GF-D8 (cell line): ENCODE measurements around the gene COL6A1.

Experiments used
- DNase-seq: peaks from one replicate; lab custom pipeline; 2025; lab: John Stamatoyannopoulos, UW

COL6A1 gene

GRCh38 chr21:46007492-46007868 is 25.9 kb downstream of the COL6A1 start:
- no peak for DNase-seq

GRCh38 chr21:46008893-46009621 is 27.5 kb downstream of the COL6A1 start:
- DNase-seq: no peak

- no peak for DNase-seq
Measured at GRCh38 chr21:46009951-46010705, 28.6 kb downstream of the COL6A1 start.

- no peak for DNase-seq
Measured at GRCh38 chr21:46011267-46011967, 29.8 kb downstream of the COL6A1 start.

GRCh38 chr21:46012154-46012553 is 30.6 kb downstream of the COL6A1 start:
- no peak for DNase-seq

- DNase-seq: no peak
Measured at GRCh38 chr21:46014828-46015227, 33.3 kb downstream of the COL6A1 start.

- no peak for DNase-seq
Measured at GRCh38 chr21:46017148-46017547, 35.6 kb downstream of the COL6A1 start.

GRCh38 chr21:46017695-46018094 is 36.1 kb downstream of the COL6A1 start:
- no peak for DNase-seq

- peak; percentile 61 for DNase-seq
Measured at GRCh38 chr21:46018615-46019014, 37.0 kb downstream of the COL6A1 start.

GRCh38 chr21:46020581-46020980 is 39.0 kb downstream of the COL6A1 start:
- DNase-seq: no peak

GRCh38 chr21:46021398-46021797 is 39.8 kb downstream of the COL6A1 start:
- DNase-seq: no peak

GRCh38 chr21:46021978-46022544 is 40.5 kb downstream of the COL6A1 start:
- no peak for DNase-seq

- DNase-seq: no peak
Measured at GRCh38 chr21:46022551-46023525, 41.3 kb downstream of the COL6A1 start.

GRCh38 chr21:46023555-46023954 is 42.0 kb downstream of the COL6A1 start:
- no peak for DNase-seq

- DNase-seq: no peak
Measured at GRCh38 chr21:46024141-46024540, 42.6 kb downstream of the COL6A1 start.

- DNase-seq: no peak
Measured at GRCh38 chr21:46025113-46025770, 43.7 kb downstream of the COL6A1 start.

GRCh38 chr21:46027851-46028493 is 46.4 kb downstream of the COL6A1 start:
- DNase-seq: no peak

- no peak for DNase-seq
Measured at GRCh38 chr21:46028573-46029091, 47.1 kb downstream of the COL6A1 start.

GRCh38 chr21:46029186-46029924 is 47.8 kb downstream of the COL6A1 start:
- no peak for DNase-seq
